8988T (cell line): Measurements from ENCODE around the gene CMIP.

Experiments used
- DNase-seq: peaks from one replicate; pipeline ENCODE4 v3.0.0; 2011

The CMIP gene

DNA sequence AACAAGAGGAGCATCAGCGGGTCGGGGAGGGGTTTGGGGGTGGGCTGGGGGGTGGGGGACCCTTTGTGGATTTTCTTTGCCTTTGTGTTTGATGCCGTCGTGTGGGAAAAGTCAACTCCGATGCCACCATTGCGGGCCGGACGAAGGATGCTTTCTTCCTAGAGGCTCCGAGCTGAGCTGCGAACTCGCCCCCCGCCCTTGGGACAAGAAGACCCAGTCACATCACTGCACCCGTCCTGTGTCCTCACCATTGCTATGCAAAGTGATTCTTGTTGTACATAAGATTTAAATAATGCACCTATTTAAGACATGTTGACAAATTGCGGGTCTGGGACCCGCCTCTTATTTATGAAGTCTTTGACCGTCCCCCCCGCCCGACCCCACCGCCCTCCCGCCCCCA lies 265.4 kb downstream of the CMIP start:
- DNase-seq = no peak

DNA sequence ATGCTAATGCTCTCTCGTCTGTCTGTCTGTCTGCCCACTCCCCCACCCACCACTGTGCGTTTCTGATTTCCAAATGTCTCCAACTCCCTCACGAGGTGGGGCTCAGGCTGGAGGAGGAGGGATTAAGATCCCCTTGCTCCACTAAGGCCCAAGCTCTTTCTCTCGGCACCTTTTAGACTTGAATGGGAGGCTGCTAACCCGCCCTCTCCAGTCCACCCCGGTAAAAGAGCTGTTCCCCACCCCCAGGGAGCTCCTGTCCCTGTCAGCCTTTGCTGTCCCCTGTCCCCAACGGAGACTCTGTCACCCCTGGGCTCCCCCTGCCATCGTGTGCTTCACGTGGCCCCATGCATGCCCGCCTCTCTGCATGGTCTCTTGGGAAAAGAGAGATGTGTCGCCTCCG lies 266.0 kb downstream of the CMIP start:
- no peak for DNase-seq

- DNase-seq = peak; percentile 89
Observed at GRCh38 chr16:81711657-81712319, 267.2 kb downstream of the CMIP start.

- no peak for DNase-seq
Observed at GRCh38 chr16:81712681-81713080, 268.1 kb downstream of the CMIP start.

DNA sequence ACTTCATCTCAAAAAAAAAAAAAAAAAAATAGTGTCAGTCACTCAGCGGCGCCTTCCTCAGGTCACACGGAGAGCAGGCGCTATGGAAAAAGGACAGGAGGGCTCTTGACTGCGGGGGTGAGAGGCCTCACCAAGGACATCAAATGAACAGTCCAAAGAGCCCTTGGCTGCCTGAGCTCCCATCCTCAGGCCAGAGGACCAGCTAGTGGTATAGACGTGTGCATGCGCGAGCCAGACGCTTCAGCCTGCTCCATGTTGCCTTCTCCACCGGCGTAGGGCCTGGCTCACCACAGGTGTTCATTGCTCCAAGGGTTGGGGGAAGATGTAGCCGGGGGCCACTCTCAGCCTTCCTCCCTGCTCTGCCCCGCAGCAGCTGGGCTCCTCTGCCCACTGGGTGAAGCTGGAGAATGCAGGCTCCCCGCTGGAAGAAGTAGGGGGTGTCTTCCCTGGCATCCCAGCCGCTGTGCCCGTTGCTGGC lies 268.7 kb downstream of the CMIP start:
- DNase-seq = no peak

- DNase-seq = no peak
Observed at GRCh38 chr16:81713796-81714195, 269.2 kb downstream of the CMIP start.

- no peak for DNase-seq
Observed at GRCh38 chr16:81714583-81714982, 270.0 kb downstream of the CMIP start.

- DNase-seq = no peak
Observed at GRCh38 chr16:81715358-81716196, 271.0 kb downstream of the CMIP start.

GRCh38 chr16:81716478-81717225 lies 272.0 kb downstream of the CMIP start:
- no peak for DNase-seq

DNA sequence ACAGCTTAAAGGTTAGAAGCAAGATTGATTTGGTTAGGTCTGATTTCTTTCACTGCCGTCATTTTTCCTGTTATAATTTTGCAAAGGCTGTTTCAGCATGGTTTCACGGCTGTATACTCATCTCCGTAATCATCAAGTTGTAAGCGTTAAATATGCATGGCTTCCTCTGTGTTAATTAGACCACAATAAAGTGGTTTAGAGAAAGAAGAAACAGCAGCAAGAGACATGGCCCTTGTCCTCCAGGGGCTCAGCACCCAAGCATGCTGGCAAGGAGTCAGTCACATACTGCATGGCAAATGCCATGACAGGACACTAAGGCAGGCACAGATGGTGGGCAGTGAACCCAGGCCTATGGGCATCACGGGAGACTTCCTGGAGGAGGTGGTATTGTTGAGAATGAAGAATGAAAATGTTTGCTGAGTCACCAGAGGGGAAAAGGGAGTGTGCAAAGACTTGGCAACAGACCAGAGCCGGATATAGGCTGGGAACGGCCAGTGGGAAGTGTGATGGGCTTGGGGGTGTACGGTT lies 273.1 kb downstream of the CMIP start:
- DNase-seq = no peak

- DNase-seq = no peak
Observed at GRCh38 chr16:81718637-81719036, 274.0 kb downstream of the CMIP start.

DNA sequence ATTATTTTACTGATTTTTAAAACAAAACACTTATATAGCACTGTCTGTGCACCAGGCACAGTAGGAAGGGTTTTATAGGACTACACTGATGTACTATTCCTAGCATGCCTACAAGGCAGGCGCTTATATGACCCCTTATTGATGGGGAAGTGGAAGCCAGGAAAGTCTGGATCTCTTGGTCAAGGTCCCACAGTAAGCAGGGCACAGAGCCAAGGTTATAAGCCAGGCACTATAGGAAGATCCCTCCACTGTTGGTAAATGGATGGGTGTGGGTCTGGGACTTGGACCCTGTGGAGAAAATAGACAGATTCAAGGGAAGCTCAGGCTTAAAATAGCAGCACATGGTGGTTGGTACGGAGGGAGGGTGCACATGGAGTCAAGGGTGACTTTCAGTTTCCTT lies 275.4 kb downstream of the CMIP start:
- DNase-seq = no peak

DNA sequence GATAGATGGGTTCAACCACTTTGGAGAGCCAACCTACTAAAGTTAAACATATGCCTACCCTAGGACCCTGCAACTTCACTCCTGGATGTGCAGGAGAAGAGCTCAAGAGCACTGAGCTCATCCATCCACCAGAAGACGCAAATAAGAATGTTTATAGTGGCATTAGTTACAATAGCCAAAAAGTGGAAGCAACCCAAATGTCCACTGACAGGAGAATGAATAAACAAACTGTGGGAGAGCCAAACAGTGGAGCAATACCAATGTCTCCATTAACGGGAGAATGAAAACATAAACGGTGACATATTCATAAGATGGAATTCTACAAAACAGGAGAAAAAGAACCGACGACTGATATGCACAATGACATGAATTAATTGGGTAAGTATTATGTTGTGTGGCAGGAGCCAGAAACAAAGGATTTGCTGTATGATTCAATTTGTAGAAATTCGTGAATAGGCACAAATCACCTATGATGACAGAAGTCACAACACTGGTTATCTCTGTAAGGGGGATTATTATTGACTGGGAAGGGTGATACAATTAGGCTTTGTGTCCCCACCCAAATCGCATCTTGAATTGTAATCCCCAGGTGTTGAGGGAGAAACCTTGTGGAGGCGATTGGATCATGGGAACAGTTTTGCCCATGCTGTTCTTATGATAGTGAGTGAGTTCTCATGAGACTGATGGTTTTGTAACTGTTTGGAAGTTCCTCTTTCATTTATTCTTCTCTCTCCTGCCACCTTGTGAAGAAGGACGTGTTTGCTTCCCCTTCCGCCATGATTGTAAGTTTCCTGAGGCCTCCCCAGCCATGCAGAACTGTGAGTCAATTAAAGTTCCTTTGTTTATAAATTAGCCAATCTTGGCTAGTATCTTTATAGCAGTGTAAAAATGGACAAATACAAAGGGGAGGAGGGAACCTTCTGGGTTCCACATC lies 276.6 kb downstream of the CMIP start:
- no peak for DNase-seq

- no peak for DNase-seq
Observed at GRCh38 chr16:81723098-81723723, 278.6 kb downstream of the CMIP start.

DNA sequence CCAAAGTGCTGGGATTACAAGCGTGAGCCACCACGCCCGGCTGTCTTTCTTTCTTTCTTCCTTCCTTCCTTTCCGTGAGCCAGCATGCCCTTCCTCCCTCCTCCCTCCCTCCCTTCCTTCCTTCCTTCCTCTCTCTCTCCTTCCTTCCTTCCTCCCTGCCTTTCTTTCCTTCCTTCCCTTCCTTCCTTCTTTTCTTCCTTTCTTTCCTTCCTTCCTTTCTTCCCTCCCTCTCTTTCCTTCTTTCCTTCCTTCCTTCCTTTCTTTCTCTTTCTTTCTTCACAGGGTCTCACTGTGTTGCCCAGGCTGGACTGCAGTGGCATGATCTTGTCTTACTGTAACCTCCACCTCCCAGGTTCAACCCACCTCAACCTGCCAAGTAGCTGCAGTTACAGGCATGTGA lies 283.8 kb downstream of the CMIP start:
- DNase-seq = no peak

DNA sequence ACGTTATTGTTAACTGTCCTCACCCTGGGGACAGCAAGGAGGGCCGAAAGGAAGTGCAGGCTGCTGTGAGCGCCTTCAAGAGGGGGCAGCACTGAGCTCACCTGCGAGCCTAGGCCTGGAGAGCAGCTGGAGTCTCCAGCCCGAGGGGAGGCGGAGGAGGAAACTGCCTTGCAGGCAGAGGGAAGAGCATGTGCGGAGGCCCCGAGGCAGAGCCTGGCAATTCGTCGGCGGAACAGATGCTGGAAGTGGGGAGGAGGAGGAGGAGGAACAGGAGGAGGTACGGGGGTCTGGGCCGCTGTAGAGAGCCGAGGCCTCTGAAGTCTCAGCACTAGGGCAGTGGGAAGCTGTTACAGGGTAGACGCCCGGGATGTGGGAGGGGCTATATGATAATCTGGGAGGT lies 284.8 kb downstream of the CMIP start:
- DNase-seq = no peak

DNA sequence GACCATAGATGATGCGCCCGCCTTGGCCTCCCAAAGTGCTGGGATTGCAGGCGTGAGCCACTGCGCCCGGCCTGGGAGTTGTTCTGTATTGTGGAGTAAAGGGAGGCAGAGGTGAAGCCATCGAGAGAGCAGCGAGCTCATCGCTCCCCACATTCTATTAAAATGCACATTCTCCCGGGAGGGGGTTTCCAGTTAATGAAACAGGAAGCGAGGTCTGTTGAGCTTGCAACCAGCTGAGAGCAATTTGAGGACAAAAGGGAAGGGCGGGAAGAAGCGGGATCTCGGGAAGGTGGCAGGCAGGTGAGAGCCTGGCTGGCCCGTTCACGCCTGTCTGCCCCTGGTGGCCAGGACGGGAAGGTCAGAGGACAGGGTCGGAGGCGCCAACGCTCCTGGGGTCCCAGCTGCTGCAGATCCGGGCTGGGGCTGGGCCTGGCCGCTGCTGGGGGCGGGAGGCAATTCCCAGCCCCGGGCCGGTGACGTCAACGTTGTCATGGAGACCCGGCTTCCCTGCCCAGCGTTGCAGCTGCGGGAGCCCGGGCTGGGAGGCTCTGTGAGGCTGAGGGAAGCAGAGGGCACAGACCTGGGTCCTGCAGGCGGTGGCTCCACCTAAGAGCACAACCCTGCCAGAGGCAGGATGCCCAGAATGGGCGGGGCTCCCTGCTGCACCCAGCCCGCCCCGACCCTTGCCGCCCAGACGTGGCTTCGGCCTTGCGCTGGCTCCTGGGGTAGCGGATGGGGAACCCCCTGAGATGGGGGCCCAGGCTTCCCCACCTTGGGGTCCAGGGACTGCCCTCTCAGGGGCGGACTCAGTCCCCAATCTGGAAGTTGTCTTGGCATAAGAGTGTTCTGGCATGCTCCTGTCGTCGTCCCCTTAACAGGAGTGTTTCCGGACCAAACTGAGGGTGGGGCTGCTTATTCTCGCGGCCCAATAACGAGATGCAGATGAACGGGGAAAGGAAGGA lies 285.8 kb downstream of the CMIP start:
- DNase-seq = peak; percentile 77

- DNase-seq = no peak
Observed at GRCh38 chr16:81731649-81732048, 287.0 kb downstream of the CMIP start.

GRCh38 chr16:81732699-81733098 lies 288.1 kb downstream of the CMIP start:
- no peak for DNase-seq

- DNase-seq = no peak
Observed at GRCh38 chr16:81733295-81733694, 288.7 kb downstream of the CMIP start.
